Measurements from ENCODE around the gene MSTN. TPM values are rescaled to one million over a fixed set of nuclear protein-coding genes. Genes with fewer than 3 reads are reported as not detected.

Gene MSTN
- total and polyA plus RNA-seq, 2 experiments from 2014 or later: 0.21 TPM; not detected in 1

GRCh38 chr2:190082118-190082517, 19.6 kb upstream of the MSTN start (continued):
- TF ChIP-seq JUNB (IDR thresholded peaks at IDR 0.05; ENCODE audit: unreplicated experiment) (no peak), NANOG (IDR thresholded peaks at IDR 0.05; ENCODE audit: borderline replicate concordance) (no peak), ETS1 (IDR thresholded peaks at IDR 0.05) (no peak), EZH2phosphoT487 (IDR thresholded peaks at IDR 0.05; ENCODE audit: unreplicated experiment) (no peak), ZNF331 (CRISPR knock-in tag; IDR thresholded peaks at IDR 0.05; ENCODE audit: low read depth) (no peak), CTCF (conservative IDR thresholded peaks at IDR 0.05; ENCODE audit: low read depth in 2 of 2) (no peak), EZH2 (IDR thresholded peaks at IDR 0.05; ENCODE audit: low read depth, unreplicated experiment) (no peak), POLR2AphosphoS5 (IDR thresholded peaks at IDR 0.05; ENCODE audit: low read depth) (no peak), REST (IDR thresholded peaks at IDR 0.05; ENCODE audit: unreplicated experiment) (no peak), STAT1 (IDR thresholded peaks at IDR 0.05; ENCODE audit: unreplicated experiment) (no peak)

GRCh38 chr2:190080527-190081049, 18.1 kb upstream of the MSTN start:
- no peak overlapping the region for H3K27ac ChIP-seq (ENCODE audit: low read depth)
- no peaks in the 10 kb centered on the region for H3K27me3 ChIP-seq (ENCODE audit: insufficient read depth)
- H3K4me1 Mint-ChIP-seq: peaks cover 8% of the 10 kb centered on the region; the same call in 2 of the 3 replicates
- H3K4me3 ChIP-seq: no peak overlapping the region
- H3K27ac Mint-ChIP-seq: no peak overlapping the region
- no peak overlapping the region for H3K4me2 ChIP-seq
- H3F3A ChIP-seq (replicated peaks; ENCODE audit: low read depth): no peaks in the 10 kb centered on the region
- H2AFZ ChIP-seq: no peak overlapping the region
- no peaks in the 10 kb centered on the region for H3K36me3 ChIP-seq (ENCODE audit: insufficient read depth)
- no peaks in the 10 kb centered on the region for H3K9me3 Mint-ChIP-seq
- H3K4me1 ChIP-seq (ENCODE audit: insufficient read depth): no peaks in the 10 kb centered on the region
- ATAC-seq (no peak), DNase-seq (ENCODE audit: low spot score) (no peak)
- H3K4me3 Mint-ChIP-seq: no peak overlapping the region
- H3K27me3 Mint-ChIP-seq (ENCODE audit: insufficient read depth, low read depth, poor library complexity): peaks cover 6% of the 10 kb centered on the region
- H4K20me1 ChIP-seq (replicated peaks; ENCODE audit: insufficient read depth): no peaks in the 10 kb centered on the region
- H3K79me2 ChIP-seq (replicated peaks; ENCODE audit: insufficient read depth): no peaks in the 10 kb centered on the region
- H3K36me3 Mint-ChIP-seq (ENCODE audit: low read depth): no peaks in the 10 kb centered on the region
- H3K9me2 ChIP-seq (ENCODE audit: insufficient read depth): no peaks in the 10 kb centered on the region
- TF ChIP-seq ZNF462 (CRISPR knock-in tag; IDR thresholded peaks at IDR 0.05) (no peak), JUNB (IDR thresholded peaks at IDR 0.05; ENCODE audit: unreplicated experiment) (no peak), ZNF331 (CRISPR knock-in tag; IDR thresholded peaks at IDR 0.05; ENCODE audit: low read depth) (no peak), NANOG (IDR thresholded peaks at IDR 0.05; ENCODE audit: borderline replicate concordance) (no peak), ETS1 (IDR thresholded peaks at IDR 0.05) (no peak)

Measured in GM23338 (cell line).